GM18867 (cell line): ENCODE data around the gene ANK2.
"Not testable (repeated sequence)": the region's sequence is repeated elsewhere in the genome, so short reads cannot be mapped to it uniquely, and the experiment has no call there.

Experiments used
- ATAC-seq: cut with Tn5 transposase; IDR thresholded peaks from one replicate; pipeline ENCODE4 v1.9.1; 2021; ENCODE audit warnings: mild to moderate bottlenecking, moderate library complexity; ENCODE audit not compliant: unreplicated experiment

The ANK2 gene

DNA sequence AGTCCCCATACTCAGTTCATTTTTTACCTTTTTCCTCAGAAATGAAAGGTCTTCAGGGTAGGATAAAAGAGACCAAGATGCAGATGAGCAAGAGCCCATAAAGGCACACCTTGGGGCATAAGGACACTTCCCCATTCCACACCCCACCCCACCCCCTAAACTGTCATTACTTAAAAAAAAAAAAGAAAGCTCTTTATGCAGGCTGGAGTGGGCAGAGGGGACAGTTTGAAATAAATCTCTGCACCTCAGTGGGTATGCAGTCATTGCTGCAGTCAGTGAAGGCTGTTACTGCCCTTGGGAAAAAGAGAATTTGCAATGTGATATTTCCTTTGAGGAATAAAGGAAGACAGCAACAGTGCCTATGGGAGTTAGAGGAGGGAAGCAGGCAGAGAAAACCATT lies 137.5 kb downstream of the ANK2 start:
- ATAC-seq: no peak

DNA sequence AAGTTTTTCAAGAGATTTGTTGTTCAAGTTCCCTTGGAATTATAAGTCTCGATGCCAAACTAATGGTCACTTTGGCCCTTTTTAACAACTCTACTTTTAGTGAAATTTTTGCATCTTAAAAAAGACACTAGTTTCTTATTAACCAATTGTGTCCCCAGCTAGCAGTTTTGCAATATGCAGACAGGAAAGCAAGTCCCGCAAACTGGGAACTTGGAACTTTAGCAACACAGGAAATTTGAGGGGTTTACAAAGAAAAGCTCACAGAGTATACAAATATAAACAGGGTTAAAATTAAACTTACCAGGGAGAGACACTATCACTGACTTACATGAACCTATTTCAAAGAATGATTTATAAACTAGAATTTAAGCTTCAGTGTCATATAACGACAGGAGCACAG lies 137.9 kb downstream of the ANK2 start:
- no peak for ATAC-seq

DNA sequence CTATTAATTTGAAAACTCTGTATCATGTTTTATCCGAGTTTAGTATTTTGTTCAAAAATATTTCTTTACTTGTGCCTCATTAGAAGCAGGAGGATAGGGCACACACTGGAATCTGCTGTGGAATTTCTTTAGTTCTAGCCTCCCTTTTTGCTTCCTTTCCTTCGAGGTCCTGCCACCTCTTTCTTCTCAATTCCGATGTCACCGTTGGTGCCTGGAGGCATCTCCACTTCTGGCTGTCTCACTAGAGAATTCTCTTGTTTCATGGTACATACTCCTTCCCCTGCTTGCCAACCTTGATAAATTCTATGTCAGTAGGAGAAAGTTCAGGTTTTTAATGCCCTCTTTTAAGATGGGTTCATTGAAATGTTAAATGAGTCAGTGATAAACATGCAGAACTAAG lies 140.1 kb downstream of the ANK2 start:
- ATAC-seq: no peak

DNA sequence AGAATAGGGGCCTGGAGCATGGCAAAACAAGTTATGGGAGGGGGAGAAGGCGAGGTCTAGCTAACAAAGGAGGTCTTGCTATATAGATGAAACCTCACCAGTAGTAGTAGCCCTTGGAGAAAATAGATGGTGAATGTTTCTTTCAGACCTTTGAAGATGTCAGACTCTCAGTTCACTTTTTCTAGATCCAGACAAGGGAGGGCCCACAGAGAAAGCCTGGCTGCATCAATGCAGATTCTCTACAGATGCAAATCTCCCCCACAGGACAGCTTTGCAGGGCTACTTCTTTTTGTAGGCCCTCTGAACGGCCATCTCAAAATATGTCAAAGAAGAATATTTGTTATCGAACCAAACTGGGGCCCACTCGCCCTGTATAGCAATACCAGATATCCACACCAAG lies 159.7 kb downstream of the ANK2 start:
- ATAC-seq: no peak

DNA sequence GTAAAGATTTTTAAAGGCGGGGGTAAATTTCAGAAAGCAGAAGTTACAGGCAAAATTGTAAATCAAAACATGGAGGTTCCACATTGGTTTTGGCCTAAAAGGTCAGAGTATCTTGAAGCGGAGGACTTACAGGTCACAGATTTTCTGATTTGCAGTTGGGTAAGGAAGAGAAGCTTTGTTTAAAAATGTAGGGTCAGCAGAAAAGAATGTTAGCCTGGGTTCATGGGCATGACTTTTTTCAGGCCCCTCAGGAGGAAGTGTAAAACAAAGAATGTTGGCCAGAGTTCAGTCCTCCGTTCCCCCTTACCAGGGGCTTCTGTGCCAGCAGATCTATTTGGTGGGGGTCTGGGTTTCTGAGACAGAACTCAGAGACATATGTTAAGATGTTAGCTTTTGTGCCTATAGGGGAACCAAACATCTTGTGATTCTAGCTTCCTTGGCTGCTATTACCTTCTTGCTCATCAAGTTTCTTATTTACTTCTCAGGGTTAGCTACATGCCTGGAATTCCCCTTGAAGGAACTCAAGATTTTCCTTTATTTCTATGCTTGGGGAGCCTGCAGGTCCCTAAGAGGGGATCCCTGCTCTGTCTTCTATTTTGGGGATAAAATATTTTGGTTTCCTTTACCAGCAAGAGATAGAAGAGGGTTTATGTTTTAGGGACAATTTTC lies 160.3 kb downstream of the ANK2 start:
- no peak for ATAC-seq

DNA sequence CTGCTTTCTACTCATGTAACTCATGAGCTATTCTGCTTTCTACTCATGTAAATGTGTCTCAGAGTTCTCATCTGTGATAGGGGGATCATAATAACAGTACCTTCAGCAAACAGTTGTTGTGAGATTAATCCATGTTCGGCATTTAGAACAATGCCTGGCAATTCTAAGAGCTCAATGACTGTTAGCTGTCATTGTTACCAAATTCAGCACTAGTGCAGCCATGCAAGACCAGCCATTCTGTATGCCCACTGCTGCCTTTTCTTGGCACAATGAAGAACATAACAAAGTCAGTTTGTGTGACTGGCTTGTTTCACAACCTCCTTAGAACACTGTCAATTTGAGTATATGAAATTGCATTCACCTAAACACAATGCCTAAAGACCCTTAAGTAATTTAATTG lies 163.2 kb downstream of the ANK2 start:
- ATAC-seq: no peak

DNA sequence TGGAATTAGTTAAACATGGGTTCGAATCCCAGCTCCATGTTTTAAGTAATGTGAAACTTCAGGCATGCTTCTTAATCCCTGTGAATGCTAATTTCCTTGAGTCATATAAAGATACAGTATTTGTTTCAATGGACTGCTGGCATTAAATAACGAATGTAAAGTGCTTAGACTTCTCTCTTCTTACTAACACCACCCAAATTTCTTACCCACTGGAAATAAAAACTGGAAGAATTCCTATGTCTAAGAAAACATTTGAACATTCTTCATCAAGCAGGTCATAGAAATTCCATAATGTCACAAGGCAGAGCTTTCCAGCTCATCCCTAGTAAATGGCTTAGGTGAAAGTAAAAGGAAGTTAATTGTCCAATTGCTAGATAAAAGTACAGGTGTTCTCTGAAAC lies 172.5 kb downstream of the ANK2 start:
- ATAC-seq: no peak

DNA sequence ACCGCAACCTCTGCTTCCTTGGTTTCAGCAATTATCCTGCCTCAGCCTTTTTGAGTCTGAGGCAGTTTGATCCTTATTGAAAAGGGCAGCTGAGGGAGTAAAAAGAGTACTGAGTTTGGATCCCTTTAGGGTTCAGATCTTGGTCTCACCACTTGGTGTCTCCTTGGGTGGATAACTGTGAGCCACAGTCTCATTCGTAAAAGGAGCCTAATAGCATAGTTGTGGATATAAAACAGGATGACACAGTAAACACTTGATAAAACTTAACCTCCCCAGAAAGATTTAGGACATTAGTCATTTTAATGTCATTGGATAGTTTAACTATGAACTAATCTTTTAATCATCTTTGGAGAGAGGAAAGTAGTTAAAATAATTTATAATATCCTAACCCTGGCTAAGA lies 173.0 kb downstream of the ANK2 start:
- ATAC-seq: no peak

DNA sequence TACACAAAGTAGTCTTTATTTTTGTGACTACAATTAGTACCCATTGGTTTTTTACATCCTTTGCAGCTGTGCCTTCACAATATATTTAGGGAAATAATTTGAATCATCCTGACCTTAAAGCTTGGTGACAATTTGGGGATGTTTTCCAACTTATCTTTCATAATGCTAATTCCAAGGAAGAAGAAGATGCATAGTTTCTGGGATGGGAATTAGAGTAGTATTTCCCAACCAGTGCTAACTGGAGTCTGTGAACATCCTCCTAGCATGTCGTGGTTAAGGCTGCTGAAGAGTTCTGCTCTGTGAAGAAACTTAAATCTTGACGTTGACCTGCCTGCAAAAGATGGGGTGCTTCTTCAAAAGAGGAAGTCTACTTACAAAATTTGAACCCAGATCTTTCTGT lies 173.5 kb downstream of the ANK2 start:
- ATAC-seq: no peak

DNA sequence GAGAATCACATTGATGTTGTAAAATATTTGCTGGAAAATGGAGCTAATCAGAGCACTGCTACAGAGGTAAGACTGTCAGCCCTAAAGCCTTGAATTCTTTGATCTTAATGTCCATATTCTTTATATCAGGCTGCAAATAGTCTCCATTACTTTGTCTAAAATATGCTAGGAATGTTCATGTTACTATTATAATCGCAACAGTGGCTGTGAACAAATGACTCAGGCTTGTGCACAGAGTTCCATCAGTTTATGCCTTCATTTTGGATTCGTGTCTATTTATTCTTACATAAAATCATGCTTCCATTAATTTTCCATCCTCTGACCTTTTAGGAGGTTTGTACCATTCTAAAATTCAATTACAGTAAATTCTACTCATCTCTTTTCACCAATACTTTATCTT lies 182.7 kb downstream of the ANK2 start:
- no peak for ATAC-seq

DNA sequence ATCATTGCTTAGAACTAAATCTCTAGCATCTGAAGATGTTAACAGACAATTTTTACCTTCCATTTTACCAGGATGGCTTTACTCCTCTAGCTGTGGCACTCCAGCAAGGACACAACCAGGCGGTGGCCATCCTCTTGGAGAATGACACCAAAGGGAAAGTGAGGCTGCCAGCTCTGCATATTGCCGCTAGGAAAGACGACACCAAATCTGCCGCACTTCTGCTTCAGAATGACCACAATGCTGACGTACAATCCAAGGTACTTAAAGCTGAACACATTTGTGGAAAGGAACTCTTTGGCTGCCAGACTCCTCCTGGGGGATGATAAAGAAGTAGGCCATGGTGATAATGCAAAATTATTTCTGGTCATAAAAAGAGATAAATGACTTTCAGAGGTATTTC lies 187.5 kb downstream of the ANK2 start:
- ATAC-seq: no peak

DNA sequence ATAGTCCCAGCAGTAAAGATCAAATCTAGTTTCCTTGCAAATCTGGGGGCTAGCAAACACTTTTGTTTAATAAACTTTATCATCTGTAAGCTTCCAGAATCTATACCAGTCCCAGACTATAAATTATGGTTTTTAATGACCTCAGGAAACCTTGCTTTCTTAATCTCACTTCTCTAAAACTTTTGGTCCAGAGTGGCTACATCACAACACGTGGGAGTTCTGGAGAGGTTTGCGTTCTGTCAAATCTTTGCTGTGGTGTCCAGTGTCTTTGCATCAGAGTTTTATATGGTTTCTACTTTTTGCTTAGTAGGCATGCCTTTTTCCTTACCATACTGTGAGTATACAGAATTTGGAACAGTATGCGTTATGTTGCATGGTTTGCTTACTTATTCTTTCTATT lies 193.9 kb downstream of the ANK2 start:
- ATAC-seq: no peak

DNA sequence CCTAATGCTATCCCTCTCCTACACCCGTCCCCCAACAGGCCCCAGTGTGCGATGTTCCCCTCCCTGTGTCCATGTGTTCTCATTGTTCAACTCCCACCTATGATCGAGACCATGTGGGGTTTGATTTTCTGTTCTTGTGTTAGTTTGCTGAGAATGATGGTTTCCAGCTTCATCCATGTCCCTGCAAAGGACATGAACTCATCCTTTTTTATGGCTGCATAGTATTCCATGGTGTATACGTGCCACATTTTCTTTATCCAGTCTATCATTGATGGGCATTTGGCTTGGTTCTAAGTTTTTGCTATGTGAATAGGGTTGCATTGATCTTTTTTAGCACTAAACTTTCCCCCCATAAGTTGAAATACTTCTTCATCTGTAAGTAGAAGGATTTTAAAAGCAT lies 195.3 kb downstream of the ANK2 start:
- ATAC-seq: not testable (repeated sequence)

DNA sequence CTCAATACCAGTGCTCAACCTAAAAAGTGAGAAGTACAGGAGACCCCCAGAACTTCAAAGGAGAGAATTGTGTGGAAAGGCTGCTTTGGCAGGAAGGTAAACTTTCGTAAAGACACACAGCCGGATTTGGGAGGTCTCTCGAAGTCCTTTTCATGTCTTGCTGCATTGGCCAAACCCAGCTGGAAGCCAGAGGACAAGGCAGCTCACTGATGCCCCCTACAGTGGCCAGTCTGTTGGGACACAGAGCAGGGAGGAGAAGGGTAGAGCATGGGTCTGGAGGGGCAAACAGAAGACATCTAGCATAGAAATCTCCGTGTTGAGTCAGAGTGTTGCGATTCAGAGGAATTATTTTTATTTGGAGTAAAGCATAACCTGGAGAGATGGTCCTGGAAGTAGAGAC lies 198.9 kb downstream of the ANK2 start:
- no peak for ATAC-seq

DNA sequence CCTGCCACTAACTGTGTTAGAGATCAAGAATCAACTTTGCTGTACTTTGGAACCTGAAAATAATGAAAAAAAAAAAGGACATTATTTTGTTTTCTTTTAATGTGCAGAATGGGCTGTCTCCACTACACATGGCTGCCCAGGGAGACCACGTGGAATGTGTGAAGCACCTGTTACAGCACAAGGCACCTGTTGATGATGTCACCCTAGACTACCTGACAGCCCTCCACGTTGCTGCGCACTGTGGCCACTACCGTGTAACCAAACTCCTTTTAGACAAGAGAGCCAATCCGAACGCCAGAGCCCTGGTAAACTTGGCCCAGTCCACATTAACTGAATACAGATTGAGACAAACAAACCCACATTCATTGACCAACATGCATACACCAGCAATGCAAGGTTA lies 206.2 kb downstream of the ANK2 start:
- ATAC-seq: no peak

DNA sequence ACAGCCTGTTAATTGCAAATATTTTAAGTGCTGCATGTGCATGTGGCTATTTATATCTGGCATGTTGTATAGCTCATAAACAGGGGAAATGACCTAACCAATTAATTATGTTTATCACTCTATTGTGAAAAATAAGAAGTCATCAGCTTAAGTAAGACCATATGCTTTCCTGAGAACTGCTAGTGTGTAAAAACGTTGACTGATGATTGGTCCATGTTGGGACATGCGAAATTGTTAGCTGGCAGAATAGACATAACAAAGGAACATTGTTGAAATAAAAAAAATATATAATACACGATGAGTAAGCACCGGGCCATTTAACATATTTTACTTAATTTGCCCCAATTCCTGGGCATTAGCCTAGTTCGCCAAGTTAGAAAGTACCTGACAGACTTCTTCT lies 207.5 kb downstream of the ANK2 start:
- ATAC-seq: no peak

DNA sequence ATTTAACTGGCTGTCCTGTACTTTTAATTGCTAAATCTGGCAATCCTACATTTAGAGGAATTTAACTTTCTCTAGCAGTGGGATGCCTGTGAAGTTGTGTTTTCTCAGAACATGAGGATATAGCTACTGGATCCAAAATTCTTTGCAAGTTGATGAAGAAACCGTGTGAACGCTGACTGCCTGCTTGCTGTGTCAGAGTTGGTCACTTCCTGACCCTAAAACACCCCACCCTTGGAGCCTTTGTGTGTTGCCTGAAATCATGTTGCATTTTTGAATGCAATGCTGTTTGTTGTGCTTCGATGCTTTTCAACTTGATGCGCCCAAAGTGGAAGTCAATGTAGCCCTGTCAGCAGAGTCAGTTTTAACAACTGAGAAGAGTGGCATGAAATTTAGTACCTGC lies 211.2 kb downstream of the ANK2 start:
- no peak for ATAC-seq

DNA sequence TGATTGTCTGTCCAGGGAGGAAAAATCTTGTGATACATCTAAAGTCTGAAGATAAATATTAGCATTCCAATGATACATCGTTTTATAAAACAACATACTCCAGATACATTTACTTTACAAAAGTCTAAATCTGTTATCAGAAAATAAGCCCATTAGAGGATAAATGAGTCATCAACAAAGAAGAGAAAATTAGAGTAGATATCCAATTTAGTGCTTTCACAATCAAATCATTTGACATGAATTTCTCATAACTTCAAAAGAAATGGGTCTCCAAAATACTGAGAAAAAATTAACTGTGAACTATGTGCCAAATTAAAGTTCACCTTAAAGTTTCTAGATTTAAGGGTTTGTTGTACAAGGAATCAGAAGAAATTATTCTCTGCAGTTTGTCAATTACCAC lies 213.8 kb downstream of the ANK2 start:
- no peak for ATAC-seq

DNA sequence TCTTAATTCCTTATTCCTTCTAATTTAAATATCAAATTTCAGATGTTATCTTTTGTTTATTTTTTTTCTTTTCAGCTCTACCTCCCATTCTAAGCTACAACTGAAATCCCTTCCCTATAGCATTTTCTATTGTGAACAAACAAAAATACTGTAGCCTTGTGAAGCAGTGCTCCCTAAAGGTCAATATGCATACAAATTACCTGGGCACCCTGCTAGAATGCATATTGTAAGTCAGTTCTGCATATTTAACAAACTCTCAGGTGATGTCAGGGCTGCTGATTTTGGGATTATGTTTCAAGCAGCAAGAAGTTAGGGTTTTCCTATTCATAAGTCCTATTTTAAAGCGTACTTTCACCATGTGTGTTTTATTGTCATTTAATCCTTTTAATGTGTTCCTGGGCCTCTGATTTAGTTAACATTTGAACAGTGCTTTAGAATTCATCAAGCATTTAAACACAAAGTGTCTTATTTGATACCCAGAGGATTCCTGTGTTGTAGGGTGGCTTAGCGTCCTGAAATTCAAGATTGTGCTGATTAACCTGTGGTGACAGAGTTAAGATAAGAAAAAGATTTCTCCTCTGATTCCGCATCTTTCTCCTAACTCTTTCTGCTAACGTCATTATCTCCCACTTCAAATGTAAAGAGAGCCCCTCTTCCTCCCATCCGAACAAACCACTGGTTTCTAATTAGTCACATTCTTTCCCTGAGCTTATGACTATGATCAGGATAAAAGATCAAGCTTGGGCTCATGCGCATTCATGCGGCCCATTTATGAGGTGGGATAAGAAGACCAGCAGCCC lies 221.3 kb downstream of the ANK2 start:
- ATAC-seq: no peak

DNA sequence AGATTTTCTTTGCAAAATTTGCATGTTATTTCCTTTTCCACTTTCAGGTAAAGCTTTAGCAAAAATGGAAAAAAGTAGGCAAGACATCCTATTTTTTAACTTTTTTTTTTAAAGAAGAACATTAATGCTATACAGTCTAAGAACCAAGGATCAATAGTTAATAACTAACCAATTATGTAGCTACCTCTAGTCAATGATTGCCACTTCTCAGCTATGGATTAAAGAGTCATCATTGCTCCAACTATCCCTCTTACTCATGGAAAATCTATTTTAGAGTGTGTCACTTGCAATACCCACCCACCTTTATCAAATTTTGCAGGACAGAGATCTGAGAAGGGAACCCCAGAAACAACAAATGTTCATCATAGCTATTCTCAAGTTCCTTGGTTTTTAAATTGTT lies 223.1 kb downstream of the ANK2 start:
- ATAC-seq: no peak

DNA sequence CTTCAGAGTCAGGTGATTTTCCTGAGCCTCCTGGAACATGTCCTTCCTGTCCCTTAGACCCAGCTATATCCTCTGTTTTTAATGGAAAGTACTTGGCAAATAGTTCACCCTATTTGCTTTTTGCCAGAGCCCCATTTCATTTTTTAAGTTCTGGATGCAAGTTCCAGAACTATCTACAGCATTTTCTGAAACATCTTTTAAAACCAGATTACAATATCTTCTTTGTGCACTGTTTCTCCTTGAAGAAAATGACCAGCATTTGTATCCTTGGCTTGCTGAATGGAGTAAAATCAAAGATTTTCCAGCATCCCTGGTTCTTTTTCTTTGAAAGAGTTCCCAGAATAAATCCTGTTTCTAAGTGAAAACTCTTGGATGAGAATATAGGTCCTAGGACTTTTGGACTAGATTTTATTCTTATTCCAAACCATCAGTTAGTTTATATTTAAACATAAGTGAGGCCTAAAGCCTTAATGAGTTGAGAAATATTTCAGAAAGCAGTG lies 224.3 kb downstream of the ANK2 start:
- no peak for ATAC-seq

DNA sequence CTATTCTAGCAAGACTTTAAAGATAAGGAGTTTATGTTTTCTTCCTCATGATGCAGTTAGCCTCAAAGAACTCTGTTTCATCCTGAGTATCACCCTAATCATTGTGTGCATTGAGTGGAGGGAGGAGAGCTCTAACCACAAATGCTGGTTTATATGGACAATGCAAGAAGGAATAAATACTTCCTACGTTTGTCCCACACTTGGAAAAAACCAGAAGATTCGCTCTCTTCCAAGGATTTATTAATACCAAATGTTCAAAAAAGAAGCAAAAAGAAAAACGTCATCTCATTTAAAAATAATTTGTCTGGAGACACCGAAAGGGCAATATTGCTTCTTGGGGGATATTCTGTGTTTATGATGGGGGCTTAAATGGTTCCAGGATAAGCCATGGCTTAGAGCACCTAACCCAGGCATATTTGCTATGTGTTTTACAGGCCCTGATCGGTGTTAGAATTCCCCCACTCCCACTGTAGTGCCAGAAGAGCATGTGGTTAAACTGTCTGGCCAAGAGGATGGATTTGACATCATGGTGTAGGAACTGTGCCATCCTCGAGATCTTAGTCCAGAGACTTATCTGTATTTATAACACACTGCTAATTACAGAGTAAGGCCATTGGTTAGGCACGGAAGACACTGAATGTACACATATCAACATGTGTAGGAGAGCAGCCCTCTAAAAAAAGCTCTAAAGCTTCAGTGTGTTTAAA lies 227.2 kb downstream of the ANK2 start:
- no peak for ATAC-seq
